HEK293T (cell line): ENCODE data around the gene SH3RF2.

Source experiments
- ARNT ChIP-seq: fragments of 450-650 bp; IDR thresholded peaks from 2 replicates; pipeline ENCODE4 v1.6.1; 2017; ENCODE audit warnings: mild to moderate bottlenecking
- BHLHE40 ChIP-seq: fragments of 450-650 bp; IDR thresholded peaks from 2 replicates; pipeline ENCODE4 v1.6.1; 2016; ENCODE audit warnings: mild to moderate bottlenecking, moderate library complexity, borderline replicate concordance
- FOXA1 ChIP-seq: fragments of 450-650 bp; IDR thresholded peaks from 2 replicates; pipeline ENCODE4 v1.6.1; 2016; ENCODE audit warnings: mild to moderate bottlenecking
- FOXK2 ChIP-seq: fragments of 450-650 bp; IDR thresholded peaks from 2 replicates; pipeline ENCODE4 v1.6.1; 2016; ENCODE audit warnings: mild to moderate bottlenecking
- FOXM1 ChIP-seq: fragments of 450-650 bp; IDR thresholded peaks from 2 replicates; pipeline ENCODE4 v1.6.1; 2017; ENCODE audit warnings: mild to moderate bottlenecking, borderline replicate concordance
- HDGF ChIP-seq: fragments of 450-650 bp; IDR thresholded peaks from 2 replicates; pipeline ENCODE4 v1.6.1; 2017; ENCODE audit warnings: antibody characterized with exemption, borderline replicate concordance
- LEF1 ChIP-seq: fragments of 450-650 bp; IDR thresholded peaks from 2 replicates; pipeline ENCODE4 v1.6.1; 2017; ENCODE audit warnings: mild to moderate bottlenecking, borderline replicate concordance
- NFRKB ChIP-seq: fragments of 450-650 bp; IDR thresholded peaks from 2 replicates; pipeline ENCODE4 v1.6.1; 2016; ENCODE audit warnings: mild to moderate bottlenecking, moderate library complexity
- SP1 ChIP-seq: fragments of 450-650 bp; IDR thresholded peaks from 2 replicates; pipeline ENCODE4 v1.6.1; 2017
- SUZ12 ChIP-seq: fragments of 450-650 bp; IDR thresholded peaks from 2 replicates; pipeline ENCODE4 v1.6.1; 2016; ENCODE audit warnings: mild to moderate bottlenecking
- TARDBP ChIP-seq: fragments of 450-650 bp; IDR thresholded peaks from 2 replicates; pipeline ENCODE4 v1.6.1; 2016
- TF ChIP-seq, protein P1 (sequence below): fragments of 450-650 bp; IDR thresholded peaks from 2 replicates; pipeline ENCODE4 v1.6.1; 2016

DNA sequence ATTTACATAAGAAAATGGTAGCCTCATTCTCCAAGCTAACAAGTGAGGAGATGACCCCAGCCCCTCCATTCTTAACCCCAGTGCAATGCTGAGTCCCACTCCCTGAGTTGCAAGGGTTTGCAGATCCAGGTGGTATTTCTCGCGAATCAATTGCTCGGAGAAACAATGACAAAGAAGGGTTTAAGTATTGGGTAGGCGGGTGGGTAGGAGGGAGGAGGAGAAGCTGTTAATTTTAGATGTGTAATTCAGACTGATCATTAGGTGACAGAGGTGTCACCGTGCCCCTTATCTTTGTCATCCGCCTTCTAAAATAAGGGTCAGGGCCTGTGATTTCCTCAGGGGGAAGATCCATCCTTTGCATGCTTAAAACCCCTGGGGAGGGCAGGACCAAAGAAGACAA, 17.0 kb upstream of the SH3RF2 start:
- TF ChIP-seq, protein P1, sequence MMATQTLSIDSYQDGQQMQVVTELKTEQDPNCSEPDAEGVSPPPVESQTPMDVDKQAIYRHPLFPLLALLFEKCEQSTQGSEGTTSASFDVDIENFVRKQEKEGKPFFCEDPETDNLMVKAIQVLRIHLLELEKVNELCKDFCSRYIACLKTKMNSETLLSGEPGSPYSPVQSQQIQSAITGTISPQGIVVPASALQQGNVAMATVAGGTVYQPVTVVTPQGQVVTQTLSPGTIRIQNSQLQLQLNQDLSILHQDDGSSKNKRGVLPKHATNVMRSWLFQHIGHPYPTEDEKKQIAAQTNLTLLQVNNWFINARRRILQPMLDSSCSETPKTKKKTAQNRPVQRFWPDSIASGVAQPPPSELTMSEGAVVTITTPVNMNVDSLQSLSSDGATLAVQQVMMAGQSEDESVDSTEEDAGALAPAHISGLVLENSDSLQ = no peak
- TF ChIP-seq SP1 (no peak), SUZ12 (no peak), FOXA1 (no peak), FOXM1 (no peak), LEF1 (no peak), ARNT (no peak), HDGF (no peak), TARDBP (no peak), FOXK2 (no peak), BHLHE40 (no peak), NFRKB (no peak)
